Measurements from ENCODE around the gene SLC17A5. TPM values are rescaled to one million over a fixed set of nuclear protein-coding genes. Genes with fewer than 3 reads are reported as not detected.

The SLC17A5 gene
- total and polyA plus RNA-seq, 10 of the 15 experiments (the other 5 are each of a cell fraction or from before 2014, with no cell fraction given) = 2.3 to 7.2 (median 5.0) TPM

GRCh38 chr6:73569121-73569520 is 84.7 kb downstream of the SLC17A5 start:
- Histone ChIP-seq H3K9me3 (replicated peaks; ENCODE audit: control insufficient read depth, insufficient read depth, low read length) (no peaks in the 10 kb centered on the region; the same call in 2 of the 3 replicates), H3K27me3 (replicated peaks in 1 of 2; ENCODE audit: control insufficient read depth in 2 of 2, insufficient read depth in 2 of 2, low read length in 1 of 2) (no peaks in the 10 kb centered on the region), H3K9ac (ENCODE audit: control insufficient read depth, insufficient read depth, low read length) (no peak overlapping the region), H3K4me2 (ENCODE audit: control insufficient read depth, insufficient read depth) (no peak overlapping the region), H2AFZ (ENCODE audit: control insufficient read depth, low read depth, low read length) (no peak overlapping the region), H3K36me3 (ENCODE audit: control insufficient read depth in 2 of 2, insufficient read depth in 2 of 2, low read length in 1 of 2) (no peaks in the 10 kb centered on the region), H3K27ac (ENCODE audit: control insufficient read depth, insufficient read depth) (no peak overlapping the region), H3K79me2 (ENCODE audit: control insufficient read depth, insufficient read depth, low read length) (no peaks in the 10 kb centered on the region), H3K4me1 (ENCODE audit: control insufficient read depth, insufficient read depth, low read length) (no peaks in the 10 kb centered on the region), H3K4me3 (no peak overlapping the region), H4K20me1 (ENCODE audit: control insufficient read depth, insufficient read depth) (no peaks in the 10 kb centered on the region)
- intact Hi-C loops (cut with micrococcal nuclease; ENCODE audit: unreplicated experiment) = no loop called here
- 75% methylated on average over 5 of the region's 5 CpGs for WGBS (ENCODE audit: insufficient coverage, insufficient replicate concordance, low lambda C conversion rate, missing lambda C conversion rate)
- CTCF ChIA-PET = no interaction called here
- BruUV-seq (replicated peaks) = no TSS peak
- no peak for DNase-seq (ENCODE audit: low read depth, low spot score)
- TF ChIP-seq NKRF (conservative IDR thresholded peaks at IDR 0.05) (no peak), SIN3A (IDR thresholded peaks at IDR 0.05; ENCODE audit: low read depth, low read length) (no peak), MLLT1 (IDR thresholded peaks at IDR 0.05) (no peak)
- POLR2A ChIA-PET = no interaction called here
- no peak for FAIRE-seq
- in situ Hi-C loops (cut with MboI) = no loop called here
- ATAC-seq = no peak
- SMC1A ChIA-PET (ENCODE audit: uncharacterized antibody, unreplicated experiment) = no interaction called here
- RAD21 ChIA-PET (ENCODE audit: unreplicated experiment) = interaction anchor here (1.6 kb wide), 1 partner anchor 243 kb away, joined by 3 read pairs; no protein-coding TSS in a partner anchor
